ENCODE data around the gene FOXRED2. TPM values are rescaled to one million over a fixed set of nuclear protein-coding genes. Genes with fewer than 3 reads are reported as not detected.

FOXRED2 gene
- total RNA-seq, 1 experiment from 2014 or later = 19.9 TPM

GRCh38 chr22:36505998-36506635, 723 bp downstream of the FOXRED2 start:
- peak overlapping the region; percentile 67; the same call in 1 of the 2 replicates for H3K27ac ChIP-seq (ENCODE audit: low read depth, low read length)
- DNase-seq (ENCODE audit: low read depth, low spot score) = no peak
- peaks cover 6 to 21% of the 10 kb centered on the region in 2 experiments; a peak in 3 of 4 replicates for H3K4me1 ChIP-seq (ENCODE audit: control insufficient read depth in 1 of 2, insufficient read depth in 2 of 2, low read length in 2 of 2)
- H3K9me3 ChIP-seq (ENCODE audit: control insufficient read depth in 1 of 2, insufficient read depth in 1 of 2, low read depth in 1 of 2, low read length in 2 of 2) = no peaks in the 10 kb centered on the region
- peak overlapping the region; percentile 35 for H2AFZ ChIP-seq (ENCODE audit: low read depth, low read length, poor library complexity, severe bottlenecking)
- ChIA-PET CTCF (no interaction called here), RAD21 (ENCODE audit: low non-redundant PET in 1 of 2, low total read pairs in 2 of 2, uncharacterized antibody in 2 of 2, unreplicated experiment in 2 of 2) (no interaction called here), POLR2A (no interaction called here)
- H3K4me2 ChIP-seq (ENCODE audit: low read length) = peak overlapping the region; percentile 79
- no peaks in the 10 kb centered on the region for H4K20me1 ChIP-seq (ENCODE audit: insufficient read depth)
- ATAC-seq = no peak
- no peaks in the 10 kb centered on the region; the same call in 1 of the 2 replicates for H3K79me2 ChIP-seq (ENCODE audit: insufficient read depth, low read length)
- intact Hi-C loops (cut with micrococcal nuclease) = no loop called here
- H3K4me3 ChIP-seq (replicated peaks in 1 of 2; ENCODE audit: low read depth in 1 of 2, low read length in 2 of 2) = peak overlapping the region; percentile 36 to 55
- peaks cover 8 to 11% of the 10 kb centered on the region in 2 experiments; a peak in 2 of 4 replicates for H3K36me3 ChIP-seq (ENCODE audit: control insufficient read depth in 1 of 2, insufficient read depth in 2 of 2, low read length in 2 of 2)
- TSS peak; percentile 13 for BruUV-seq (replicated peaks)
- TF ChIP-seq YY1 (IDR thresholded peaks at IDR 0.05; ENCODE audit: extremely low read depth, insufficient replicate concordance, low read depth, low read length) (no peak), SP1 (IDR thresholded peaks at IDR 0.05; ENCODE audit: low read depth) (no peak), JUND (IDR thresholded peaks at IDR 0.05) (no peak), CEBPB (IDR thresholded peaks at IDR 0.05; ENCODE audit: low read depth) (no peak), ZFX (IDR thresholded peaks at IDR 0.05) (no peak), POLR2A (IDR thresholded peaks at IDR 0.05; ENCODE audit: borderline replicate concordance, extremely low read depth, insufficient read depth, insufficient read length) (no peak), TCF7L2 (IDR thresholded peaks at IDR 0.05; ENCODE audit: borderline replicate concordance, extremely low read depth, insufficient read depth, insufficient read length) (no peak), SRF (IDR thresholded peaks at IDR 0.05; ENCODE audit: low read depth) (no peak), SIN3A (IDR thresholded peaks at IDR 0.05; ENCODE audit: low read depth) (no peak), ZBTB33 (IDR thresholded peaks at IDR 0.05; ENCODE audit: extremely low read depth, insufficient replicate concordance, low read length) (no peak), FOSL1 (IDR thresholded peaks at IDR 0.05; ENCODE audit: low read depth) (no peak), ELF1 (IDR thresholded peaks at IDR 0.05; ENCODE audit: borderline replicate concordance, low read depth) (no peak), RAD21 (IDR thresholded peaks at IDR 0.05; ENCODE audit: low read depth) (no peak), EGR1 (IDR thresholded peaks at IDR 0.05; ENCODE audit: low read depth) (no peak), ZNF274 (IDR thresholded peaks at IDR 0.05; ENCODE audit: low read depth, low read length) (no peak), REST (IDR thresholded peaks at IDR 0.05; ENCODE audit: low read depth) (no peak), POLR2AphosphoS5 (IDR thresholded peaks at IDR 0.05; ENCODE audit: low read depth, low read length) (no peak), ATF3 (IDR thresholded peaks at IDR 0.05) (no peak)
- H3K27me3 ChIP-seq (ENCODE audit: insufficient read depth, low read length) = no peaks in the 10 kb centered on the region
- no peaks in the 10 kb centered on the region for H3K9me2 ChIP-seq (ENCODE audit: insufficient read depth)
- peak overlapping the region; percentile 51 for H3K9ac ChIP-seq (ENCODE audit: low read length)
